GM21528 (cell line): ENCODE measurements around the gene CC2D2A.
A peak's percentile ranks its signal among the peaks of the same experiment; 100 is the strongest.
"Not testable (repeated sequence)": the region's sequence is repeated elsewhere in the genome, so short reads cannot be mapped to it uniquely, and the experiment has no call there.

Source experiments
- ATAC-seq: cut with Tn5 transposase; IDR thresholded peaks from one replicate; pipeline ENCODE4 v1.9.1; 2021; ENCODE audit warnings: mild to moderate bottlenecking, moderate library complexity; ENCODE audit not compliant: unreplicated experiment, low FRiP score

Gene CC2D2A

GRCh38 chr4:15612136-15612535 lies 142.5 kb downstream of the CC2D2A start:
- no peak for ATAC-seq

GRCh38 chr4:15614891-15615290 lies 145.2 kb downstream of the CC2D2A start:
- ATAC-seq, result not testable (repeated sequence)

- ATAC-seq, result not testable (repeated sequence)
Observed at GRCh38 chr4:15617407-15617806, 147.7 kb downstream of the CC2D2A start.

GRCh38 chr4:15636818-15637217 lies 167.1 kb downstream of the CC2D2A start:
- no peak for ATAC-seq

GRCh38 chr4:15638418-15638817 lies 168.7 kb downstream of the CC2D2A start:
- no peak for ATAC-seq

GRCh38 chr4:15648600-15648999 lies 178.9 kb downstream of the CC2D2A start:
- peak; percentile 53 for ATAC-seq

GRCh38 chr4:15649914-15650545 lies 180.3 kb downstream of the CC2D2A start:
- ATAC-seq, result peak; percentile 42
